ENCODE results near the gene BICRAL. TPM values are rescaled to one million over a fixed set of nuclear protein-coding genes. Genes with fewer than 3 reads are reported as not detected.

The BICRAL gene
- total RNA-seq, 6 experiments from 2014 or later, result 4.3 to 6.0 (median 5.5) TPM

GRCh38 chr6:42841844-42842584, 60.2 kb downstream of the BICRAL start:
- H3K36me3 ChIP-seq, result no peaks in the 10 kb centered on the region
- no peaks in the 10 kb centered on the region for H3K9me3 ChIP-seq
- no peak overlapping the region for H3K27ac ChIP-seq
- 88% methylated on average over 6 of the region's 6 CpGs for WGBS (ENCODE audit: insufficient coverage, low coverage, low lambda C conversion rate, missing lambda C conversion rate)
- no peak for ATAC-seq
- no peak for TF ChIP-seq CTCF (IDR thresholded peaks at IDR 0.05)
- no peak for TF ChIP-seq POLR2A (IDR thresholded peaks at IDR 0.05)
- no peak overlapping the region for H3K4me3 ChIP-seq
- no peaks in the 10 kb centered on the region for H3K27me3 ChIP-seq
- H3K4me1 ChIP-seq, result peaks cover 0 to 5% (median 1%) of the 10 kb centered on the region in 4 donors
- intact Hi-C loops (cut with DNase I), result no loop called here
- no peak for DNase-seq

GRCh38 chr6:42845327-42845694, 63.5 kb downstream of the BICRAL start:
- intact Hi-C loops (cut with DNase I), result no loop called here
- peak; percentile 98 to 99 (median 98) for ATAC-seq
- TF ChIP-seq POLR2A (IDR thresholded peaks at IDR 0.05), result peak; percentile 27
- TF ChIP-seq CTCF (IDR thresholded peaks at IDR 0.05), result no peak

GRCh38 chr6:42846505-42846904, 64.7 kb downstream of the BICRAL start:
- peak in 2 of 4 donors; percentile 9 to 58 for ATAC-seq
- WGBS (ENCODE audit: insufficient coverage, low coverage, low lambda C conversion rate, missing lambda C conversion rate), result 67% methylated on average over 2 of the region's 2 CpGs
- H3K36me3 ChIP-seq, result no peaks in the 10 kb centered on the region
- no peaks in the 10 kb centered on the region for H3K9me3 ChIP-seq
- H3K4me1 ChIP-seq, result peaks cover 0 to 5% (median 1%) of the 10 kb centered on the region in 4 donors
- no peak for DNase-seq
- intact Hi-C loops (cut with DNase I), result no loop called here
- no peak overlapping the region for H3K4me3 ChIP-seq
- no peaks in the 10 kb centered on the region for H3K27me3 ChIP-seq
- H3K27ac ChIP-seq, result no peak overlapping the region
- TF ChIP-seq CTCF (IDR thresholded peaks at IDR 0.05), result no peak
- TF ChIP-seq POLR2A (IDR thresholded peaks at IDR 0.05), result no peak

More at GRCh38 chr6:42845327-42845694, 63.5 kb downstream of the BICRAL start:
- H3K4me1 ChIP-seq, result peaks cover 0 to 5% (median 1%) of the 10 kb centered on the region in 4 donors
- 9% methylated on average over 5 of the region's 6 CpGs for WGBS (ENCODE audit: insufficient coverage, low coverage, low lambda C conversion rate, missing lambda C conversion rate)
- peak overlapping the region in 1 of 3 donors; percentile 74 for H3K27ac ChIP-seq
- no peaks in the 10 kb centered on the region for H3K36me3 ChIP-seq
- no peaks in the 10 kb centered on the region for H3K9me3 ChIP-seq
- peak; percentile 59 to 67 (median 60) for DNase-seq
- no peak overlapping the region for H3K4me3 ChIP-seq
- no peaks in the 10 kb centered on the region for H3K27me3 ChIP-seq

GRCh38 chr6:42848700-42849099, 66.8 kb downstream of the BICRAL start:
- intact Hi-C loops (cut with DNase I), result no loop called here
- Histone ChIP-seq H3K36me3 (peaks cover 0 to 18% (median 5%) of the 10 kb centered on the region in 4 donors), H3K4me1 (peaks cover 0 to 5% (median 1%) of the 10 kb centered on the region in 4 donors), H3K27me3 (no peaks in the 10 kb centered on the region), H3K27ac (no peak overlapping the region), H3K4me3 (no peak overlapping the region), H3K9me3 (no peaks in the 10 kb centered on the region)
- DNase-seq (no peak), ATAC-seq (no peak)
- 91% methylated on average over 3 of the region's 4 CpGs for WGBS (ENCODE audit: insufficient coverage, low coverage, low lambda C conversion rate, missing lambda C conversion rate)
- no peak for TF ChIP-seq POLR2A (IDR thresholded peaks at IDR 0.05)
- TF ChIP-seq CTCF (IDR thresholded peaks at IDR 0.05), result no peak

Data from right lobe of liver (tissue), 6 donors.